Measurements from ENCODE around the gene FAM120A. TPM values are rescaled to one million over a fixed set of nuclear protein-coding genes. Genes with fewer than 3 reads are reported as not detected.

Gene FAM120A
- total and polyA plus RNA-seq, 11 donors = 37.9 to 123 (median 113) TPM

- Histone ChIP-seq H3K27ac (no peak overlapping the region), H3K27me3 (no peaks in the 10 kb centered on the region), H3K4me1 (peaks cover 0 to 41% (median 15%) of the 10 kb centered on the region in 12 donors), H3K4me3 (no peak overlapping the region), H3K36me3 (no peaks in the 10 kb centered on the region), H3K9me3 (peaks cover 0 to 10% (median 0%) of the 10 kb centered on the region in 12 donors)
- intact Hi-C loops (cut with DNase I) = loop anchor here in 1 of 10 donors (10.0 kb wide), 1 partner anchor 128 kb away; no protein-coding TSS in a partner anchor
- DNase-seq (no peak), ATAC-seq (no peak)
- TF ChIP-seq CTCF (IDR thresholded peaks at IDR 0.05) (no peak), POLR2A (IDR thresholded peaks at IDR 0.05) (no peak)
- 94 to 97% (median 97%) methylated on average over 8 of the region's 8 CpGs for WGBS, 4 donors
Measured at GRCh38 chr9:93572636-93573515, 121.4 kb downstream of the FAM120A start.

GRCh38 chr9:93573516-93573828 lies 122.0 kb downstream of the FAM120A start:
- DNase-seq = no peak
- H3K4me1 ChIP-seq = peaks cover 0 to 47% (median 21%) of the 10 kb centered on the region in 12 donors
- H3K9me3 ChIP-seq = peaks cover 0 to 10% (median 0%) of the 10 kb centered on the region in 12 donors
- WGBS, 4 donors = 88 to 97% (median 94%) methylated on average over 3 of the region's 3 CpGs
- no peak overlapping the region for H3K27ac ChIP-seq
- H3K4me3 ChIP-seq = no peak overlapping the region
- intact Hi-C loops (cut with DNase I) = loop anchor here in 1 of 10 donors (10.0 kb wide), 1 partner anchor 129 kb away; no protein-coding TSS in a partner anchor
- H3K36me3 ChIP-seq = no peaks in the 10 kb centered on the region
- TF ChIP-seq CTCF (IDR thresholded peaks at IDR 0.05) (no peak), POLR2A (IDR thresholded peaks at IDR 0.05) (no peak)
- H3K27me3 ChIP-seq = no peaks in the 10 kb centered on the region
- no peak for ATAC-seq

- intact Hi-C loops (cut with DNase I) = loop anchor here in 1 of 10 donors (10.0 kb wide), 1 partner anchor 129 kb away; no protein-coding TSS in a partner anchor
- H3K9me3 ChIP-seq = peaks cover 0 to 10% (median 0%) of the 10 kb centered on the region in 12 donors
- H3K36me3 ChIP-seq = no peaks in the 10 kb centered on the region
- no peak overlapping the region for H3K4me3 ChIP-seq
- H3K27ac ChIP-seq = peak overlapping the region in 4 of 12 donors; percentile 88 to 96 (median 96)
- peaks cover 0 to 53% (median 29%) of the 10 kb centered on the region in 12 donors for H3K4me1 ChIP-seq
- DNase-seq (no peak), ATAC-seq (no peak)
- WGBS, 4 donors = 85 to 90% (median 86%) methylated on average over 9 of the region's 9 CpGs
- no peaks in the 10 kb centered on the region for H3K27me3 ChIP-seq
- TF ChIP-seq POLR2A (IDR thresholded peaks at IDR 0.05) = no peak
- TF ChIP-seq CTCF (IDR thresholded peaks at IDR 0.05) = no peak
Measured at GRCh38 chr9:93574091-93574899, 122.8 kb downstream of the FAM120A start.
